ENCODE measurements around the gene SUFU. TPM values are rescaled to one million over a fixed set of nuclear protein-coding genes. Genes with fewer than 3 reads are reported as not detected.

SUFU gene
- total and polyA plus RNA-seq, 2 of the 8 experiments (the other 6 are each of a cell fraction or from before 2014, with no cell fraction given) = 7.0 to 10.8 TPM

GRCh38 chr10:102598243-102598642, 94.5 kb downstream of the SUFU start:
- no peaks in the 10 kb centered on the region for H3K79me1 ChIP-seq (ENCODE audit: low read depth, low read length)
- H4K20me1 ChIP-seq (replicated peaks in 1 of 2; ENCODE audit: control insufficient read depth in 1 of 2, insufficient read depth in 2 of 2, low read length in 2 of 2) = peaks cover 1% of the 10 kb centered on the region in 2 experiments
- no peaks in the 10 kb centered on the region for H3K23me2 ChIP-seq (ENCODE audit: low read depth, low read length)
- H2AFZ ChIP-seq (ENCODE audit: low read length) = no peak overlapping the region
- H3K36me3 ChIP-seq (ENCODE audit: control insufficient read depth in 2 of 4, insufficient read depth in 4 of 4, low read length in 3 of 4) = peaks cover 0 to 2% (median 0%) of the 10 kb centered on the region in 4 experiments; a peak in 1 of 8 replicates
- H3K4me1 ChIP-seq (replicated peaks in 1 of 4; ENCODE audit: control insufficient read depth in 3 of 4, insufficient read depth in 4 of 4, low read length in 3 of 4) = peaks cover 0 to 2% (median 0%) of the 10 kb centered on the region in 4 experiments; a peak in 3 of 7 replicates
- no peak overlapping the region for H2BK5ac ChIP-seq (ENCODE audit: low read depth, low read length)
- ChIA-PET CTCF (ENCODE audit: partially characterized antibody) (interaction anchor here (0.8 to 6.2 kb wide), 5 partner anchors 10 to 26 kb away, joined by 3 to 69 read pairs (median 4); no protein-coding TSS in a partner anchor), POLR2A (ENCODE audit: partially characterized antibody) (interaction anchor here (1.1 kb wide), 1 partner anchor 10 kb away, joined by 3 read pairs; no protein-coding TSS in a partner anchor)
- H3K27ac ChIP-seq (ENCODE audit: low read depth, low read length) = no peak overlapping the region
- TF ChIP-seq TCF12 (IDR thresholded peaks at IDR 0.05; ENCODE audit: low read depth, low read length) = no peak
- no peak for TF ChIP-seq SAP30 (IDR thresholded peaks at IDR 0.05; ENCODE audit: insufficient read depth, insufficient replicate concordance, low read length)
- TF ChIP-seq POU5F1 (IDR thresholded peaks at IDR 0.05; ENCODE audit: low read depth, low read length) = no peak
- no peak for TF ChIP-seq KDM5A (IDR thresholded peaks at IDR 0.05; ENCODE audit: low read length)
- no peak for TF ChIP-seq EP300 (IDR thresholded peaks at IDR 0.05; ENCODE audit: borderline replicate concordance in 1 of 2, low read depth in 2 of 2, low read length in 2 of 2)
- TF ChIP-seq TAF1 (IDR thresholded peaks at IDR 0.05; ENCODE audit: low read depth, low read length) = no peak
- TF ChIP-seq SP4 (IDR thresholded peaks at IDR 0.05; ENCODE audit: low read length) = no peak
- TF ChIP-seq BRCA1 (IDR thresholded peaks at IDR 0.05; ENCODE audit: low read depth, low read length) = no peak
- TF ChIP-seq, protein P1, sequence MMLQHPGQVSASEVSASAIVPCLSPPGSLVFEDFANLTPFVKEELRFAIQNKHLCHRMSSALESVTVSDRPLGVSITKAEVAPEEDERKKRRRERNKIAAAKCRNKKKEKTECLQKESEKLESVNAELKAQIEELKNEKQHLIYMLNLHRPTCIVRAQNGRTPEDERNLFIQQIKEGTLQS (IDR thresholded peaks at IDR 0.05; ENCODE audit: insufficient read depth, low read depth, low read length) = no peak
- TF ChIP-seq BCL11A (IDR thresholded peaks at IDR 0.05; ENCODE audit: low read depth in 2 of 2, low read length in 2 of 2) = no peak
- FAIRE-seq (no peak), DNase-seq (ENCODE audit: low read depth in 1 of 2, low spot score in 2 of 2) (no peak)
- H2BK15ac ChIP-seq (ENCODE audit: low read length) = no peak overlapping the region
- no peaks in the 10 kb centered on the region for H3K27me3 ChIP-seq (replicated peaks in 1 of 4; ENCODE audit: control insufficient read depth in 3 of 4, extremely low read depth in 1 of 4, insufficient read depth in 3 of 4, low read length in 3 of 4)
- no peak overlapping the region for H2AK5ac ChIP-seq (ENCODE audit: low read depth, low read length)
- no peak overlapping the region for H4K5ac ChIP-seq (ENCODE audit: insufficient read length, low read depth, low read length)
- H2BK12ac ChIP-seq (ENCODE audit: low read depth, low read length) = no peak overlapping the region
- no peak overlapping the region for H3K9ac ChIP-seq (replicated peaks in 1 of 4; ENCODE audit: extremely low read depth in 1 of 4, low read depth in 3 of 4, low read length in 3 of 4)
- H3K23ac ChIP-seq (ENCODE audit: insufficient read length) = no peak overlapping the region
- H3K14ac ChIP-seq (ENCODE audit: insufficient read length) = no peak overlapping the region
- H2BK20ac ChIP-seq (ENCODE audit: low read length) = no peak overlapping the region
- H3K18ac ChIP-seq (ENCODE audit: extremely low read depth, low read length) = no peak overlapping the region
- no peaks in the 10 kb centered on the region for H3K9me3 ChIP-seq (ENCODE audit: insufficient read depth in 2 of 2, low read depth in 1 of 2, low read length in 1 of 2)
- no peak overlapping the region for H2BK120ac ChIP-seq (replicated peaks; ENCODE audit: low read depth, low read length)
- H4K8ac ChIP-seq (ENCODE audit: extremely low read depth, insufficient read depth, low read length) = no peak overlapping the region
- H3K79me2 ChIP-seq (ENCODE audit: control insufficient read depth in 1 of 2, insufficient read depth in 2 of 2, low read length in 2 of 2) = no peaks in the 10 kb centered on the region
- H3K56ac ChIP-seq (replicated peaks; ENCODE audit: insufficient read length, low read depth, low read length) = no peak overlapping the region
- no peak overlapping the region for H3K4ac ChIP-seq (replicated peaks; ENCODE audit: insufficient read length, low read depth, low read length)
- 93% methylated on average over 8 of the region's 8 CpGs; no CpG with 5 or more reads in 1 of the 2 experiments for WGBS, 2 experiments (ENCODE audit: extremely low coverage in 1 of 2, insufficient coverage in 1 of 2, insufficient read length in 1 of 2, insufficient replicate concordance in 2 of 2, low coverage in 1 of 2, low lambda C conversion rate in 2 of 2, missing lambda C conversion rate in 1 of 2)
- H4K91ac ChIP-seq (replicated peaks; ENCODE audit: insufficient read length, low read length) = no peak overlapping the region
- no peak overlapping the region for H3K4me3 ChIP-seq (ENCODE audit: extremely low read depth in 1 of 4, insufficient read depth in 2 of 4, low read depth in 3 of 4, low read length in 4 of 4)
- no peak overlapping the region for H3K4me2 ChIP-seq (ENCODE audit: insufficient read depth in 1 of 2, low read depth in 2 of 2, low read length in 2 of 2)

Data from H1 (cell line).